AG10803 (cell line): ENCODE measurements around the gene RNF14.

ENCODE experiments used
- DNase-seq: peaks from one replicate; pipeline ENCODE4 v3.0.0; 2010; ENCODE audit warnings: low read depth
- H3K4me3 ChIP-seq: 2 replicates; pipeline ENCODE4 v1.5.1; 2011; ENCODE audit warnings: mild to moderate bottlenecking, low read length, control low read depth
- TF ChIP-seq, protein P1 (sequence below): conservative IDR thresholded peaks from 2 replicates; pipeline ENCODE4 v1.5.1; 2011; ENCODE audit warnings: mild to moderate bottlenecking, low read length, control low read depth, inconsistent platforms

The RNF14 gene

DNA sequence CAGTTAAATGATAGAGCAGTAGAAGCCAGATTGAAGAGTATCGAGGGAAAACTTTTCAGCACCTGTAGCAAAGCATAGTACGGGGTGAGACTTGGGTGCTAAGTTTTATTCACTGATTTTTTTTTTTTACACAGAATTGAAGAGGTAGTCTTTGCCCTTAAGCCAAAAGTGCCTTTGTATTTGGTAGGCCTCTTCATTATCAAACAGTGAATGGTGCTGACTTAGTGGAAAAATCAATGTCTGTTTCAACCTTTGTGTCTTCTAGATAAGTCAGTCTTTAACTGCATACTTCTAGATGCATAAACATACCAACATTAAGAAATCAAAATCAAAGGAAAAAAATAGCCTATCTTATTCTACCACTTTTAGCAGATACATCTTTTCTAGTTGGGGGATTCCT lies 13.7 kb downstream of the RNF14 start:
- no peak for DNase-seq
- TF ChIP-seq, protein P1, sequence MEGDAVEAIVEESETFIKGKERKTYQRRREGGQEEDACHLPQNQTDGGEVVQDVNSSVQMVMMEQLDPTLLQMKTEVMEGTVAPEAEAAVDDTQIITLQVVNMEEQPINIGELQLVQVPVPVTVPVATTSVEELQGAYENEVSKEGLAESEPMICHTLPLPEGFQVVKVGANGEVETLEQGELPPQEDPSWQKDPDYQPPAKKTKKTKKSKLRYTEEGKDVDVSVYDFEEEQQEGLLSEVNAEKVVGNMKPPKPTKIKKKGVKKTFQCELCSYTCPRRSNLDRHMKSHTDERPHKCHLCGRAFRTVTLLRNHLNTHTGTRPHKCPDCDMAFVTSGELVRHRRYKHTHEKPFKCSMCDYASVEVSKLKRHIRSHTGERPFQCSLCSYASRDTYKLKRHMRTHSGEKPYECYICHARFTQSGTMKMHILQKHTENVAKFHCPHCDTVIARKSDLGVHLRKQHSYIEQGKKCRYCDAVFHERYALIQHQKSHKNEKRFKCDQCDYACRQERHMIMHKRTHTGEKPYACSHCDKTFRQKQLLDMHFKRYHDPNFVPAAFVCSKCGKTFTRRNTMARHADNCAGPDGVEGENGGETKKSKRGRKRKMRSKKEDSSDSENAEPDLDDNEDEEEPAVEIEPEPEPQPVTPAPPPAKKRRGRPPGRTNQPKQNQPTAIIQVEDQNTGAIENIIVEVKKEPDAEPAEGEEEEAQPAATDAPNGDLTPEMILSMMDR: no peak
- H3K4me3 ChIP-seq: no peak overlapping the region

DNA sequence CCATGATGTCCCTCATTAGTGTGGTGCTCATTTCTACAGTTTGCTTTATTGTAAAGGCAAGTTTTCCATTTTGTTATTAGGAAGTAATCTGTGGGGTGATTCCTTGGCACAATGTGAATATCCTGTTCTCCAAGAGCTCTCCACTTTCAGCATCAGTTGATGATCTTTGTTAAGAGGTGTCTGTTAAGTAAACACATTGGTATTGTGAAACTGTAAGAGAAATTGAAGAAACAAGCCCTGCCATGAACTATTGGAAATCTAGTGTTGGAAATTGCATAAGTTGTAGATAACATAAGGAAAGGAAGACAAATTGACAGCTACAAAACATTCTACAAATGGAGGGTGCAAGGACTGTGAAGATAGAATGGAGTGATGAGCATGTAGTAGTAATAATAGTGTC lies 17.2 kb downstream of the RNF14 start:
- no peak for DNase-seq
- TF ChIP-seq, protein P1: no peak
- no peak overlapping the region for H3K4me3 ChIP-seq

DNA sequence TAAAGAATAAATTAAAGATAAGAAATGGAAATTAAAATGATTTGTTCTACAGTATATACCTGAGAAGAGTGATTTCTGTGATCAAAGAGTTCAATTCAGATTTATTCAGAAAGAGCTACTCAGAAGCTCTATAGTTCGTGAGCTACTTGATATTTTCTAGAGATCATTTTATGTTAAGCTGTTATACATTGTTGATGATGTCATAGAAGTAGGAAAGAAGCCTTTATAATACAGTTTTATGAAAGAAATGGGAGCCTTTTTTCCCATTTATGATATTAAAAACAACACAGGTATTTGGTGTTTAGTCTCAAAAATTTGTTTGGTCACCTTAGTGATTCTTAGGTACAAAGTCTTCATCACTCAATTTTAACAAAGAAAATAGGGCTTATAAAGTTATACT lies 20.8 kb downstream of the RNF14 start:
- no peak overlapping the region for H3K4me3 ChIP-seq
- DNase-seq: no peak

DNA sequence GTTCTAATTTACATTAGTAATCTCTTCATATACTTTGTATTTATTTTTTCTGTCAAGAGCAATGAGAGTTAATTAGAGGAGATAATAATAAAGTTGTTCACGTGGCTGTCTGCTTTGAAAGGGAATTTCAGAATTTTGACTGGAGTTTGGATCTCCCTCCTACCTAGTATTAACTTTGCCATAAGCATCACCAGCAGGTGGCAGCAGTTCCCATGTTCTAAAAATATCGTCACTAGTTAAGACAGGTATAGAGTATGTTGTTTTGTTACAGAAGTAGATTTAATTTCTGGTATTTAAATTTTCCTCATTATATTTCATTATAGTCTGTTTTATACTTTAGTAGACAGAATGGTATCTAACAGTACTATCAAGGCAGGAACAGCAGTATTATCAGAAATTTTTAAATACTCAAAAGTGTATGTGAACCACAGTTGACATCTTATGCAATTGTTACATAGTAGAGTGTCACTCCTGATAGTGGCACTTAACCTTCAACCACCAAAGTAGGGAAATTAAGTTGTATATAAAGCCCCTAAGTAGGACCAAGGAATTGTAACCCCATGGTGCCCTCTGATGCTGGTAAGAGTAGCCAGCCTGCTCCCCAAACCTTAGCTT lies 23.6 kb downstream of the RNF14 start:
- DNase-seq: peak; percentile 57
- TF ChIP-seq, protein P1: peak; percentile 85
- no peak overlapping the region for H3K4me3 ChIP-seq

More for the DNA sequence above, 20.8 kb downstream of the RNF14 start:
- TF ChIP-seq, protein P1: no peak

DNA sequence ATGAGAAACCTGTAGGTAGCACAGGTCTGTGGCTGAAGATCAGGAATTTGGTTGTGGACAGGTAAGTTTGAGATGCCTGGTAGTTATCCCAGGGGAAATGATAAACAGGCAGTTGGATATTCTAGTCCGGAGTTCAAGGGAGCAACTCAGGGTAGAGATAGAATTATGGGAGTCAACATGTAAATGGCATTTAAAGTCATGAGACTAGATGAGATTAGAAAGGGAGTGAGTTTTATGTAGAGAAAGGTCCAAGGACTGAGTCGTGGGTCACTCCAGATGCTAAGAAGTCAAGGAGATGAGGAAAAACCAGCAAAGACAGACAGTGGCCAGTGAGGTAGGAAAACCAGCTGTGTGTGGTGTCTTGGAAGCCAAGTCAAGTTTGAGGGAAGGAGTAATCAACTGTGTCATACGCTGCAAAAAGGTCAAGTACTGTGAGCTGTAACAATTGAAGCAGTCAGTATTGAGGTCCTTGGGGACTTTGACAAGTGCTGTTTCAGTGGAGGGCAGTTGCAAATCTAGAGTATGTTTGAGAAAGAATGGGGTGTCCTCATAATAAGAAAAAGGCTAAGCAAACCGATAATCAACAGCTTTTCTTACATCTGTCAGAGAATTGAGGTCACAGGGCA lies 25.7 kb downstream of the RNF14 start:
- no peak for DNase-seq
- TF ChIP-seq, protein P1: no peak
- no peak overlapping the region for H3K4me3 ChIP-seq

DNA sequence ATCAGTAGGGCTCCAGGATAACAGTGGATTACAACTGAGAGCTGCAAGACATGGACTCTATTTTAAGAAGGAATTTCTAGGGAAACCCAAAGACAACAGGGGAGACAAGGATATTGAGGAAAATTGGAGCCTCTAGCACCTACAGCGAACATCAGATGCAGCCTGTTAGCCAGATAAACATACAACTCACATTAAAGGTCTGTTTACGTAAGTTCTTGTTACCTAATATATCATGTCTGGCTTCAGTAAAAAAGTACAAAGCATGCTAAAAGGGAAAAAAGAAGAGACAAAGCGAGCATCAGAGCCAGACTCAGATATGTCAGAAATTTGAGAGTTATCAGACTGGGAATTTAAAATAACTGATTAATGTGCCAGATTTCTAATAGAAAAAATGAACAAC lies 26.8 kb downstream of the RNF14 start:
- TF ChIP-seq, protein P1: no peak
- DNase-seq: no peak
- no peak overlapping the region for H3K4me3 ChIP-seq

DNA sequence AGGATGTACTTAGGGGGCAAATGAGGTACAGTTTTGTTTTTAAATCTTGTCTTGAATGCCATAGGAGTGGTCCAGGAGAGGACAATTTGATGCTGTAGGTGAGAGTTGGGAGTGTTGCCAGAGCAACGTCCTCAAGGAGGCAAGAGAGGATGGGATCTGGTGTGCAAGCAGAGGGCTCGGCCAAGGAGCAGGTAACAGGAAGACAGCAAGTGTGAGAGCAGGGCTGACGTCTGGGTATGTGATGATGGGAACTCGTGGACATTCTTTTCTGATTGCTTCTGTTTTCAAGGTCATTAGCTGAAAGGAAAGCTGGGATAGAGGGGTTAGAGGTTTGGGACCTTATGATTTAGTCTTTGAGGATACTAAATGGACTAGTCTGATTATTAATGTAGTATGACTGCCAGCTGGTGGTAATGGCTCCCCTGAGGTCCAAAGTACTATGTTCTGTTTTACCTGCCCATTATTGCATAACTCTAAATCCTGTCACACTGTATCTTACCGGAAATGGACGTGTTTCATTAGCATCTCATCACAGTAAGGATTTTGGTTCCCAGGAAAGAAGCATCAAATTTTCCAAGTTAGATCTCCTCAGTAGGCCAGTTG lies 28.6 kb downstream of the RNF14 start:
- TF ChIP-seq, protein P1: no peak
- no peak for DNase-seq
- no peak overlapping the region for H3K4me3 ChIP-seq
